OCI-LY3 (cell line): ENCODE results near the gene BSX.

Experiments used
- CTCF ChIP-seq: fragments of 200-600, 300-600 bp; sonication (generic); IDR thresholded peaks from 2 replicates; pipeline ENCODE4 v1.5.1; 2014; ENCODE audit warnings: antibody characterized with exemption, low read length, low read depth
- EZH2phosphoT487 ChIP-seq: fragments of 200-600 bp; shearing (Covaris generic); IDR thresholded peaks from 2 replicates; pipeline ENCODE4 v1.6.1; 2018; ENCODE audit warnings: antibody characterized with exemption, mixed run types, low read depth

- no peak for TF ChIP-seq CTCF
- no peak for TF ChIP-seq EZH2phosphoT487
Measured at GRCh38 chr11:122976734-122977469, 4.7 kb downstream of the BSX start.
